HG03097 (cell line): Measurements from ENCODE around the gene LAMB1.
A peak's percentile ranks its signal among the peaks of the same experiment; 100 is the strongest.
"Not testable (repeated sequence)": the region's sequence is repeated elsewhere in the genome, so short reads cannot be mapped to it uniquely, and the experiment has no call there.

Experiments used
- ATAC-seq: cut with Tn5 transposase; IDR thresholded peaks from one replicate; pipeline ENCODE4 v1.9.1; 2021; ENCODE audit not compliant: unreplicated experiment, low FRiP score

LAMB1 gene

DNA sequence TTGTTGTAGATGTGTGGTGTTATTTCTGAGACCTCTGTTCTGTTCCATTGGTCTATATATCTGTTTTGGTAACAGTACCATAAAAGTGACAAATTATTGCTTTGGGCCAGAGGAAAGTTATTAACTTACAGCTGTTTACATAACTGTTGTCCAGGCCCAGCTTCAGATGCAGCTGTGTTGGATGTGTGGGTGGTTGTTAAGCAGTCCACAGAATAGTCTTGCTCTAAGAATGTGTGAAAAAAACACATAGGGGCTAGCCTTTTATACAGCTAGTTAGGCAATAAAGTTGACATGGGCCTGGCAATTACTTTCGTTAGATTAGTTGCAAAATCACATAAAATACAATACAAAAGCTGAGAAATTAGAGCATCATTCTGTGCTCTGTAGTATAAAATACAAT lies 80.1 kb downstream of the LAMB1 start:
- no peak for ATAC-seq

- ATAC-seq = not testable (repeated sequence)
Measured at GRCh38 chr7:107921826-107922225, 81.1 kb downstream of the LAMB1 start.

- no peak for ATAC-seq
Measured at GRCh38 chr7:107920048-107920772, 82.8 kb downstream of the LAMB1 start.

DNA sequence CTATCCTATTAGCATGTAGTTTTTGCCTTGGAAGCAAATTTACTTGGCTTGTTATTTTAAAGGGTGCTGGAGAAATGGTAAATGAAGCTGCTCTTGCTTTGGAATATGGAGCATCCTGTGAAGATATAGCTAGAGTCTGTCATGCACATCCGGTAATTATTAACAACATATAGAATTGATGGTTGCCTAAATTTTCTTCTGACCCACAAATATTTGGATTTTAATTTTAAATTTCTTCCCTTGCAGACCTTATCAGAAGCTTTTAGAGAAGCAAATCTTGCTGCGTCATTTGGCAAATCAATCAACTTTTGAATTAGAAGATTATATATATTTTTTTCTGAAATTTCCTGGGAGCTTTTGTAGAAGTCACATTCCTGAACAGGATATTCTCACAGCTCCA lies 84.0 kb downstream of the LAMB1 start:
- ATAC-seq = no peak

DNA sequence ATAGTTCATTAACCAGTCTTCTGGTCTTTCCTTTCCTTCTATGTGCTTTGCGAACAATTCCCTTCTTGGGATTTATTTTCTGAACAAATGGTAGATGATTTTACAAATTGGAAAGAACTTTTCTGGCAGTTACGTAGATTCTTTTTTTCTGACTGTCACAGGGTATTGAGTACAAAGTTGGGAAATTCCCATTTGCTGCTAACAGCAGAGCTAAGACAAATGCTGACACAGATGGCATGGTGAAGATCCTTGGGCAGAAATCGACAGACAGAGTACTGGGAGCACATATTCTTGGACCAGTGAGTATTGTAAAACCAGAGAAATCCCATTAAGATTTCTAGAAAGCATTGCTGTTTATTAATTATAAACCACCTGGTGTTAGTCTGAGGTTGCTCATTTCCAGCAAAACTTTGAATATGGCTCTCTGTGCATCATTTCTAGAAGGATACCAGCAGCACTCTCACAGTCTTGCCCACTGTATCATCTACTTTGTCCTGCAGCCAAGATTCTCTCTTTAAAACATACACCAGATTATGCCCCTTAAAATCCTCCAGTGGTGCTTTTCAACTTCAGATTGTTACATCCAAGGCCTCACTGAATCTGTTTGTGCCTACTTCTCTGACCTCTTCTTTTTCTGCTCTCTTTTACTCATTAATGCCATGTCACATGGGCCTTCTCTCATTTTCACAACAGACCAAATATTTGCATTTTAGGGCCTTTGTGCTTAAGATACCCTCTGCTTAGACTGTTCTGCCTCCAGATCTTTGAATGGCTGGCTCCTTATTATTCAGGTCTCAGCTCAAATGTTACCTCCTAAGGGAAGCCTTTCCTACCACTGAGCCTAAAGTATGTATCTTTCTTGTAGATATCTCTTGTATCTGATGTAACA lies 85.0 kb downstream of the LAMB1 start:
- ATAC-seq = peak; percentile 73

GRCh38 chr7:107915541-107915940 lies 87.4 kb downstream of the LAMB1 start:
- ATAC-seq = no peak

- no peak for ATAC-seq
Measured at GRCh38 chr7:107914831-107915230, 88.1 kb downstream of the LAMB1 start.

DNA sequence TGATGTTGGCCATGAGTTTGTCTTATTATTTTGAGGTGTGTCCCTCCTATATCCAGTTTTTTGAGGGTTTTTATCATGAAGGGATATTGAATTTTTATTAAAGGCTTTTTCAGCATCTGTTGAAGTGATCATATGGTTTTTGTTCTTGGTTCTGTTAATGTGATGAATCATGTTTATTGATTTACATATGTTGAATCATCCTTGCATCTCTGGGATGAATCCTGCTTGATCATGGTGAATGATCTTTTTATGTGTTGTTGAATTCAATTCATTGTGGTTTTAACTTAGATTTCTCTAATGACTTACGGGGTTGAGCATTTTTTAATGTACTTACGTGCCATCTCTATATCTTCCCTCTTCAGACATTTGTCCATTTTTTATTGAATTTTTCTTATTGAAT lies 89.1 kb downstream of the LAMB1 start:
- no peak for ATAC-seq

DNA sequence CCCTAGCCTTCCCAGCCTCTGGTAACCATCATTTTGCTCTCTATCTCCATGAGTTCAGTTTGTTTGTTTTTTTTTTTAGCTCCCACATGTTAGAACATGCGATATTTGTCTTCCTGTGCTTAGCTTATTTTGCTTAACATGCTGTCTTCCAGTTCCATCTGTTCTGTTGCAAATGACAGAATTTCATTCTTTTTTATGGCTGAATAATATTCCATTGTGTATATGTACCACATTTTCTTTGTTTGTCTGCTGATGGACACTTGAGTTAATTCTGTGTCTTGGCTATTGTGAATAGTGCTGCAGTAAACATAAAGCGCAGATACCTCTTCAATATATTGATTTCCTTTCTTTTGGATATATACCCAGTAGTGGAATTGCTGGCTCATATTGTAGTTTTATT lies 91.0 kb downstream of the LAMB1 start:
- no peak for ATAC-seq

DNA sequence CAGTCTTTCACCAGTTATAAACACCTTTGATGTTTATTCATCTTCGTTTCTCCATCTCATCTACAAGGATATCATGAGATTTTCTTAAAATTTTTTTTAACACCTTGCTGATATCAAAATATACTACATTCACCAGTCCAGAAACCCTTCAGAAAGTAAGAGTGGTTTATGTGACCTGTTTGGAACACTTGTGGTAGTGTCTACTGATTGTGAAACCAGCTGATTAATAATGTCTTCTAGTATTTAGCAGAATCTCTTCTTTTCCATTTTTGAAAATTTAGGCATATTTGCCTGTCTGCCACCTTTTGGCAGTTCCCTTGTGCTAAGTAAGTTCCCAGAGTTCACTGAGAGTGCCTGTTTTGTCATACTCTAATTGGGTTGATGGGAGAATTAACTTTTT lies 93.5 kb downstream of the LAMB1 start:
- no peak for ATAC-seq

- no peak for ATAC-seq
Measured at GRCh38 chr7:107907790-107908189, 95.2 kb downstream of the LAMB1 start.

- ATAC-seq = no peak
Measured at GRCh38 chr7:107902381-107902780, 100.6 kb downstream of the LAMB1 start.

- no peak for ATAC-seq
Measured at GRCh38 chr7:107900496-107901015, 102.4 kb downstream of the LAMB1 start.

GRCh38 chr7:107898997-107899594 lies 103.9 kb downstream of the LAMB1 start:
- ATAC-seq = no peak

- not testable (repeated sequence) for ATAC-seq
Measured at GRCh38 chr7:107892367-107892741, 110.6 kb downstream of the LAMB1 start.

- peak; percentile 13 for ATAC-seq
Measured at GRCh38 chr7:107891636-107892366, 111.2 kb downstream of the LAMB1 start.

GRCh38 chr7:107890962-107891635 lies 111.9 kb downstream of the LAMB1 start, which contains the start of gene DLD:
DLD (plus strand) TSS chr7:107891183; CDS start chr7:107891251, 68 bp downstream.
- peak; percentile 99 for ATAC-seq

DNA sequence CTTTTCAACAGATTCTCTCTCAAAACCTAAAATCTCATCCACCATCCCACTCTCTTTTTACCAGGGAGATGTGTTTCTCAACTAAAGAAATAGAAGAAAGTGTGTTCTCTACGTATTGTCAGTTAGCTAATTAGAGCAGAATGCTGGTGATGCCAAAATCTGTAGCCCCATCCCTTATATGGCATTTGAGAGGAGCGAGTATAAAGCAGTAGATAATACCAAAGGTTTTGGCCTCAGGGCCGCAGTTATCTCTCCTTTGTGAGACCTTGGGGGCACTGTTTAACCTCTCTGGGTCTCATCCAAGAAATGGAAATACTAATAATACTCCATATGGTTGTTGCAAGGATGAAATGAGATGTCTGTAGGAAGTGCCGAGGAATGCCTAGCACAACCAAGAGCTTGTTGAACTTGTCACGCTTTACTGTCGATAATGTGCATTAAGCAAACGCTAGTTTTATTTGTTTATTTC lies 112.4 kb downstream of the LAMB1 start:
- no peak for ATAC-seq

- no peak for ATAC-seq
Measured at GRCh38 chr7:107889992-107890391, 113.0 kb downstream of the LAMB1 start.

DNA sequence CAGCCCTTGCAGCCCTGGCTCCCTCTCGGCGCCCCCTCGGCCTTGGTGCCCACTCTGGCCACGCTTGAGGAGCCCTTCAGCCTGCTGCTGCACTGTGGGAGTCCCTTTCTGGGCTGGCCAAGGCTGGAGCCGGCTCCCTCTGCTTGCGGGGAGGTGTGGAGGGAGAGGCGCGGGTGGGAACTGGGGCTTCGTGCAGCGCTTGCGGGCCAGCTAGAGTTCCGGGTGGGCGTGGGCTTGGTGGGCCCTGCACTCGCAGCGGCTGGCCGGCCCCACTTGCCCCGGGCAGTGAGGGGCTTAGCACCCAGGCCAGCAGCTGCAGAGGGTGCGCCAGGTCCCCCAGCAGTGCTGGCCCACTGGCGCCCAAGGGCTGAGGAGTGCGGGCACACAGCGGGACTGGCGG lies 115.1 kb downstream of the LAMB1 start:
- not testable (repeated sequence) for ATAC-seq
